SK-N-MC (cell line): ENCODE measurements around the gene PARP8.
"Not testable (repeated sequence)": the region's sequence is repeated elsewhere in the genome, so short reads cannot be mapped to it uniquely, and the experiment has no call there.

Experiments used
- EZH2 ChIP-seq: fragments of 200-600 bp; sonication (generic); IDR thresholded peaks from one replicate; pipeline ENCODE4 v1.6.1; 2017; ENCODE audit warnings: antibody characterized with exemption
- POLR2AphosphoS5 ChIP-seq: IDR thresholded peaks from 2 replicates; pipeline ENCODE4 v1.6.1; 2012; ENCODE audit warnings: mild to moderate bottlenecking, low read depth, low read length, borderline replicate concordance

DNA sequence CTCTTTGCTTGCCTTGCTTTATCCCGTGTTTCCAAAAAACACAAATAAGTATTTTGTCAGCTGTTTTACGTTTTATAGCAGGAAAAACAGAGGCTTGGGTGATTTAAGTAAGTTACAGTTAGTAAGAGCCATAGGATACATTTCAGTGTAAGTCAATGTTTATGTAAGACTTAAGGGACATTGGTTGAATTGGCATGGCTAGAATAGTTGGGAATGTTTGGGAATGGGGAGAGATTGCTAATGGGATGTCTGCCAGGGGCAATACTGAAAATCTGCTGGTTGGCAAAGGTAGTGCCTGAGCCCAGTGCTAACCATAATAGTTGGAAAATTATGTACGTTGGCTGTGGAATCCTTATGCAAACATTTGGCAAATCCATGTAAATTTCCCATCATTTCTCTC is 7.0 kb downstream of the PARP8 start:
- not testable (repeated sequence) for TF ChIP-seq EZH2, POLR2AphosphoS5
